Endometrial microvascular endothelial cells (primary cell): ENCODE results near the gene CDH13. TPM values are rescaled to one million over a fixed set of nuclear protein-coding genes. Genes with fewer than 3 reads are reported as not detected.

Experiments
- in situ Hi-C: cut with HindIII; loops from 2 replicates; pipeline ENCODE4 v1.10.0; 2017; ENCODE audit warnings: low sequenced_read_pairs, low pct_unique_long_range_greater_than_20kb; ENCODE audit errors: inconsistent ontology term
- total RNA-seq: library from RNA; depleted of rRNA; stranded (reverse); fragments of >200 nt; gene quantifications from one replicate; pipeline ENCODE4 v1.2.3, GENCODE V29; 2015; ENCODE audit errors: inconsistent ontology term

Gene CDH13
- total RNA-seq, 1 donor from 2014 or later, result 75.5 TPM

DNA sequence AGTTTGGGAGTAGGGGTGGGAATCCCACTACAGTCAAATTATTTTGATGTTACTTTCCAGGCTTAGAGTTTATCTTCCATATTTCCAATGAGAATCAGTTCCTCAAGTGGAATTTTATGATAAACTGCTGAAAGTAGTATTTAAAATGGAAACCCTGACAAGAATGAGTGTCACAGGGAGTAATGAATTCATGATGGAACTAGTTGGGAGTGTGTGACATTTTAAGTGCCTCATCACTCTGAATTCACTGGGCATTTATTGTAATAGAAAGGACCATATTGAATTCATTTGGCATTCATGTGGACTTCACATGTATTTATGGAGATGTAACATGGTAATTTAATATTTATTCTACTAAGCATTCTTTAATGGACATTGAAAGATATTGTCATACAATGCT, 320.9 kb downstream of the CDH13 start:
- in situ Hi-C loops, result no loop called here

DNA sequence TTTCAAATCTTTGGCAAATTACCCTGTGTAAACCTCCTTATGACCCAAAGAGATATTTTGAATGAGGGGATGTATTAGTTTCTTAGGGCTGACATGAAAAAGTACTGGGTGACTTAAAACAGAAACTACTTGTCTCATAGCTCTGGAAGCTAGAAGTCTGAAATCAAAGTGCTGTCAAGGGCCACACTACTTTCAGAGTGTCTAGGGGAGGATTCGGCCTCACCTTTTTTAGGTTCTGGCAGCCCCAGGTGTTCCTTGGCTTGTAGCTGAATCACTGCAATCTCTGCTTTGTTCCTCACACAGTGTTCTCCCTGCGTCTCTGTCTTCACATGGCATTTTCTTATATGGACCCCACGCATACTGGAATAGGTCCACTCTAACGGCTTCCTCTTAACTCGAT, 322.2 kb downstream of the CDH13 start:
- in situ Hi-C loops, result no loop called here

GRCh38 chr16:82953517-82953916, 326.7 kb downstream of the CDH13 start:
- in situ Hi-C loops, result no loop called here

GRCh38 chr16:82954224-82954929, 327.6 kb downstream of the CDH13 start:
- in situ Hi-C loops, result no loop called here

GRCh38 chr16:82955741-82956348, 329.1 kb downstream of the CDH13 start:
- in situ Hi-C loops, result no loop called here

- in situ Hi-C loops, result no loop called here
These were observed 330.4 kb downstream of the CDH13 start for GRCh38 chr16:82957212-82957611.

GRCh38 chr16:82960918-82961317, 334.1 kb downstream of the CDH13 start:
- in situ Hi-C loops, result no loop called here

GRCh38 chr16:82963653-82964052, 336.9 kb downstream of the CDH13 start:
- in situ Hi-C loops, result no loop called here

DNA sequence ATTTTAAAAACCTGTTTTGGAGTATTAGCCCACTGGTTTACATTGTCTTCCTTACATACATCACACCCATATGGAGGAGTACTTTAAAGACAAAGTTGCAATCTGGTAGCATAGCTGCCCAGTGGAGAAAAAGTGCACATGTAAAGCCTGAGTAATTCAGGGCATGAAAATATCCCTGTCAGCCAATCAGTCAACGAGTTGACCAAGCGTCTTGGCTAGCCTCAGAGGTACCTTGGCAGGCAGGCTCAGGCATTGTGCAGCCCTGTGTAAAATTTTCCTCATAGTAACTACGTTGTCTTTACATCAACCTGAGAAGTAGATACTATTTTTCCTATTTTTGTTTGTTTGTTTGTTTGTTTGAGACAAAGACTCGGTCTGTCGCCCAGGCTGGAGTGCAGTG, 339.0 kb downstream of the CDH13 start:
- in situ Hi-C loops, result no loop called here

GRCh38 chr16:82967424-82967823, 340.7 kb downstream of the CDH13 start:
- in situ Hi-C loops, result no loop called here

DNA sequence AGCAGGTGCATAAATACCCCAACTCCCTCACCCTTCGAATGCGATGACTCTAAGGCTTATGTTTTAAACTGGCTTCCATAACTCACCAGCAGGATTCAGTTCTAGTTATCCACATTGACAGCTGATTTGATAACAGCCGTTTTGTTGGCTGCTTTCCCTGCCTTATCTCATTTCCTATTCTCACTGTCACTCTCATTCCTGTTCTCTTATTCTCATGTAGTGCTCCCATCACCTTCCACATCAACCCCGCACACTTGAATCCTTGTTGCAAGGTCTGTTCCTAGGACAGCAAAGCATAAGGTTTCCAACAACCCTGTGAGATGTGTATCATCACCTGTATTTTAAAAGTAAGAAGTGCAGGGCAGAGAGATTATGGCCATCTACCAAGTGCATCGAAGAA, 344.4 kb downstream of the CDH13 start:
- in situ Hi-C loops, result no loop called here

DNA sequence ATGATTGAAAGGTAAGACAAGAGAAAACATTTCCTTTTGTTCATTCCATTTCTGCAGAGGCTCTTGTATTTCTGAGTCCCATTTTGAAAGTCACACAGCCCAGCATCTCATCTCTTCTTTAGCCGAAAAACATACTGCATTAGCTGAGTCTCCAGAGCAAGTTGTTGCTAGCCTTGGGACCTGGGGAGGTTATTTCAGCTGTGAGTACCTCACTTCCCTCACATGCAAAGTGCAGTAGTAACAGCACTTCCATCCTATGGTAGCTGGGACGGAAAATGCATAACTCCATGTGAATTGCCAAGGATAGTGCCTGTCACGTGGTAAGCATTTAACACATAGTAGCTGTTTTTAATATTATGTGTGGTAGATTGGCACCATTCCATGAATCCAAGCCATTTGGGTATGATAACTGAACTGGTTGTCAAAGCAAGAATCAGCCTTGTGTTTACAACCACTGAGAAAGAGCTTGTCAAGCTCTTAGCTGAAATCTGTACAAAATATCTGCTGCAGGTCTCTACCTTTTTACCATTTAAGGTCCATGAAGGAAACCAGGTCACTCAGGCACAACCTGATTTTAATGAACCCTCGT, 345.7 kb downstream of the CDH13 start:
- in situ Hi-C loops, result no loop called here

- in situ Hi-C loops, result no loop called here
These were observed 352.8 kb downstream of the CDH13 start for GRCh38 chr16:82979406-82980111.

GRCh38 chr16:82980810-82981209, 354.0 kb downstream of the CDH13 start:
- in situ Hi-C loops, result no loop called here

DNA sequence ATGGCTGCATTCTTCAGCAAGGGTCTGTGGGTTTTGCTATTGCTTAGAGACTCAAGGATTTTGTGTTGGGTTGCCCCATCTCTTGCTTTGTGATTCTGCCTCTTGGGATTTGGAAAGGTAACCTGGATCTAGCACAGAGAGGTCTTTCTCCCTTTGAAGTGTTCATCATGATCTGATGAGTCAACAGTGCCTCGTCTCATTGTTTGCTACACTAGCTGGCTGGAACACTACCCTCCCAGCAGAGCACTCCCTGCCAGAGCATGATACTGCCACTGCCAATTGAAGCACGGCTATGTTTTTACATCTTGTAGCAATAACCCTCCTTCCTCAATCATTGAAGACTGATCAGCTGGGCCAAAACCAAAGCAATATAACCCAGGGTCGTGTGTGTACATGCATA, 361.0 kb downstream of the CDH13 start:
- in situ Hi-C loops, result no loop called here

- in situ Hi-C loops, result no loop called here
These were observed 363.4 kb downstream of the CDH13 start for GRCh38 chr16:82990155-82990554.

DNA sequence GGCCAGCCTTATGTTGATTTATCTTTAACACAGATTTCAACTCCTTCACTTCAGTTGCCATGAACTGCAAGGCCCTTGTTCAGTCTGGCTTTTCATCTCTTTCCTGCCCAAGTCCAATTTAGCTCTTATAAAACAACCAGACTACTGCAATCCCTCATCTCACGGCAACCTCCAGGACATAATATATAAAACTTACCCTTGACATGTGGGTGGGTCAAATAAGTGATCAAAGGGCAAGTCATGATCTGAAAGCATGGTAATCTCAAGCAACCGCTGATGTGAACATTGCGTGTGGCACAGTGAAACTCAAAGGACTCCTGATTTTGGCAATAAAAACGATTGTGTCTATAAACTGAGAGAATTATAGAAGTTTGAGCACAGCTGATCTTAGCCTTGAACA, 364.6 kb downstream of the CDH13 start:
- in situ Hi-C loops, result no loop called here

DNA sequence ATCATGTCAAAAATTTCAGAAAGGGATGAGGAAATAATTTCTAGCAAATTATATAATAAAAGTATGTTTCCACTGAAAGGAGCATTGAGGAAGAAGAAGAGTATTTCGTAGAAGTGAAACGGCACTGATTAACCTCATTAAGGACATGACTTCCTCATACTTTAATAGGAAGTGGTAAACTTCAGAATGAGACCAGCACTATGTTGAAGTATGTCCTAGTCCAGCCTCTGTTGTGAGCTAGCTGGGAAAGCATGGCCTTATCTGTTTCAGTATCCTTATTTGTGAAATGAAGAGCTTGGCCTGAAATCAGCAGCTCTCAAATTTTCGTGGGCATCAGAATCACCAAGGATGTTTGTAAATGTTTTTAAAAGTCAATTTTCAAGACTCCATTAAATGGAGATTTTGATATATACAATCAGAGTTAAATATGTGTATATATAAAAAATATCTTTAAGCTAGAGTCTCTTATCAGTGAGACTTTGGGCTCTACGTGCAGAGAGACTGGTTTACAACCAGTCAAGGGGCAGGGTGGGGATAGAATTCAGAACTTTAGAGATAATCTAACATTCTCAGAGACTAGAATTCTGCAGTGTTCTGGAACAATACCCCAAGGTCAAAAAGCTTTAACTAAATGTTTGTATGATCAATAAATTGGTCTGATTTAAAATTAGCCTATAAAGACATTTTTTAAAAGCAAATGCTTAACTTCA, 365.4 kb downstream of the CDH13 start:
- in situ Hi-C loops, result no loop called here

DNA sequence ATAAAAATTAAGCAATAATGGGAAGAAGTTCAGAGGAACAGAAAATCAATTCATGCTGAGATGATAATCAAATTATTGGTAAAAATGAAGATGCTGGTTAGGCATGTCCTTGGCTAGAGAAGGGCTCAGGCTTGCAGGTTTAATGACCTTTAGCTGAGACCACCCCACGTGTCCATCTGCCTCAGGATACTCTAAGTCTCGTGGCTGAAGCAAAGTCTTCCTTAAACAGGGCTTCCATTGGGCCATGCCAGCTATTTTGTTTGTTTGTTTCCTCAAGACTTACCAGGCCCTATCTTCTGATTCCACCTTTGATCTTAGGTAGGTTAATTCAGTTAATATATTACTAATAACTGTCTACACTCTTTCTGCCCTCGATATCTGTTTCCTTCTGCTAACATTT, 366.0 kb downstream of the CDH13 start:
- in situ Hi-C loops, result no loop called here
